B cell (primary cell): ENCODE measurements around the gene ANAPC7.

Experiments used
- EZH2 ChIP-seq: IDR thresholded peaks from 2 replicates; pipeline ENCODE4 v1.6.1; 2012; ENCODE audit warnings: borderline replicate concordance, low read depth, mild to moderate bottlenecking, moderate library complexity, low read length; ENCODE audit not compliant: insufficient read depth, poor library complexity, severe bottlenecking
- TF ChIP-seq, protein P1 (sequence below): fragments of 200-600 bp; IDR thresholded peaks from one replicate; pipeline ENCODE4 v1.8.0; 2022; ENCODE audit warnings: antibody characterized with exemption, mild to moderate bottlenecking

DNA sequence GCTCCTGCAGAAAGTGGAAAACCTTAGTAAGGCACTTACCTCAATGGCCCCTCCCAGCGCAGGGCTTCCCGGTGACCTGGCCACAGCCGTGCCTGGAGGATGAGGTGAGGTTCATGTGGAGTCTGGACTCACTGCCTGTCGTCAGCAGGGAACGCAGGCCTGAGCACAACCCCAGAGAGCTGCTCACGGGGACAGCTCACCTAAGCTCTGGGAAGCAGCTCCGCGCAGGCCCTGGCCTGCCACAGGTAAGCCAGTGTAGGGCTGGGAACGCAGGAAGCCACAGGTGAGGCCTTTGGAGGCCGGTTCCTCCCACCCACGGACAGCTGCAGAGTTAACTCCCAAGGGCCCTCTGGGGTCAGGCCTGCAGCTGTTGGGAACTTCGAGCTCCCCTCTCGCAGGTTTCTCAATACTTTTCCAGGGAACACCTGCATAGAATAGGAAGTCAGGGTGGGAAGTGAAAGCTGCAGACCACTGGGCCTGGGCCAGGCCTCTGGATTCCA lies 32.7 kb downstream of the ANAPC7 start:
- TF ChIP-seq, protein P1, sequence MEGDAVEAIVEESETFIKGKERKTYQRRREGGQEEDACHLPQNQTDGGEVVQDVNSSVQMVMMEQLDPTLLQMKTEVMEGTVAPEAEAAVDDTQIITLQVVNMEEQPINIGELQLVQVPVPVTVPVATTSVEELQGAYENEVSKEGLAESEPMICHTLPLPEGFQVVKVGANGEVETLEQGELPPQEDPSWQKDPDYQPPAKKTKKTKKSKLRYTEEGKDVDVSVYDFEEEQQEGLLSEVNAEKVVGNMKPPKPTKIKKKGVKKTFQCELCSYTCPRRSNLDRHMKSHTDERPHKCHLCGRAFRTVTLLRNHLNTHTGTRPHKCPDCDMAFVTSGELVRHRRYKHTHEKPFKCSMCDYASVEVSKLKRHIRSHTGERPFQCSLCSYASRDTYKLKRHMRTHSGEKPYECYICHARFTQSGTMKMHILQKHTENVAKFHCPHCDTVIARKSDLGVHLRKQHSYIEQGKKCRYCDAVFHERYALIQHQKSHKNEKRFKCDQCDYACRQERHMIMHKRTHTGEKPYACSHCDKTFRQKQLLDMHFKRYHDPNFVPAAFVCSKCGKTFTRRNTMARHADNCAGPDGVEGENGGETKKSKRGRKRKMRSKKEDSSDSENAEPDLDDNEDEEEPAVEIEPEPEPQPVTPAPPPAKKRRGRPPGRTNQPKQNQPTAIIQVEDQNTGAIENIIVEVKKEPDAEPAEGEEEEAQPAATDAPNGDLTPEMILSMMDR: no peak
- TF ChIP-seq EZH2: no peak
